ENCODE measurements around the gene GTPBP10. TPM values are rescaled to one million over a fixed set of nuclear protein-coding genes. Genes with fewer than 3 reads are reported as not detected.

GTPBP10 gene
- total and polyA plus RNA-seq, 7 donors: 17.2 to 28.5 (median 19.5) TPM

- Histone ChIP-seq H3K36me3 (ENCODE audit: insufficient read depth in 1 of 2, low read depth in 1 of 2) (peaks cover 13 to 56% of the 10 kb centered on the region in 2 donors), H3K27me3 (ENCODE audit: insufficient read depth in 3 of 3, low read length in 2 of 3) (no peaks in the 10 kb centered on the region), H3K4me3 (no peak overlapping the region), H3K9me3 (no peaks in the 10 kb centered on the region), H3K27ac (no peak overlapping the region), H3K4me1 (peaks cover 48% of the 10 kb centered on the region)
- no peak for ATAC-seq
- intact Hi-C loops (cut with DNase I): no loop called here
- DNase-seq: no peak
- TF ChIP-seq CTCF (IDR thresholded peaks at IDR 0.05): no peak
- WGBS, 3 donors: 57 to 81% (median 58%) methylated on average over 1 of the region's 1 CpG
Measured at GRCh38 chr7:90407484-90407821, 60.9 kb downstream of the GTPBP10 start.

GRCh38 chr7:90408142-90408541 is 61.6 kb downstream of the GTPBP10 start:
- Histone ChIP-seq H3K27ac (no peak overlapping the region), H3K36me3 (ENCODE audit: insufficient read depth in 1 of 2, low read depth in 1 of 2) (peaks cover 15 to 62% of the 10 kb centered on the region in 2 donors), H3K4me3 (no peak overlapping the region), H3K4me1 (peaks cover 51% of the 10 kb centered on the region), H3K9me3 (no peaks in the 10 kb centered on the region), H3K27me3 (ENCODE audit: insufficient read depth in 3 of 3, low read length in 2 of 3) (no peaks in the 10 kb centered on the region)
- no peak for TF ChIP-seq CTCF (IDR thresholded peaks at IDR 0.05)
- DNase-seq: no peak
- ATAC-seq: no peak
- intact Hi-C loops (cut with DNase I): no loop called here
- WGBS, 3 donors: 93 to 97% (median 95%) methylated on average over 1 of the region's 1 CpG

GRCh38 chr7:90409667-90410066 is 63.2 kb downstream of the GTPBP10 start:
- intact Hi-C loops (cut with DNase I): no loop called here
- Histone ChIP-seq H3K9me3 (no peaks in the 10 kb centered on the region), H3K27me3 (ENCODE audit: insufficient read depth in 3 of 3, low read length in 2 of 3) (no peaks in the 10 kb centered on the region), H3K4me3 (no peak overlapping the region), H3K4me1 (peaks cover 47% of the 10 kb centered on the region), H3K27ac (peak overlapping the region; percentile 13), H3K36me3 (ENCODE audit: insufficient read depth in 1 of 2, low read depth in 1 of 2) (peaks cover 18 to 78% of the 10 kb centered on the region in 2 donors)
- ATAC-seq (no peak), DNase-seq (no peak)
- no peak for TF ChIP-seq CTCF (IDR thresholded peaks at IDR 0.05)
- 75 to 86% (median 79%) methylated on average over 3 of the region's 3 CpGs for WGBS, 3 donors

- DNase-seq (no peak), ATAC-seq (peak in 2 of 4 donors; percentile 43 to 69)
- H3K4me3 ChIP-seq: no peak overlapping the region
- no peaks in the 10 kb centered on the region for H3K9me3 ChIP-seq
- peak overlapping the region; percentile 62 for H3K27ac ChIP-seq
- H3K4me1 ChIP-seq: peaks cover 28% of the 10 kb centered on the region
- peaks cover 17 to 67% of the 10 kb centered on the region in 2 donors for H3K36me3 ChIP-seq (ENCODE audit: insufficient read depth in 1 of 2, low read depth in 1 of 2)
- H3K27me3 ChIP-seq (ENCODE audit: insufficient read depth in 3 of 3, low read length in 2 of 3): no peaks in the 10 kb centered on the region
- WGBS, 3 donors: 30 to 77% (median 56%) methylated on average over 2 of the region's 2 CpGs
- intact Hi-C loops (cut with DNase I): no loop called here
- no peak for TF ChIP-seq CTCF (IDR thresholded peaks at IDR 0.05)
Measured at GRCh38 chr7:90411510-90411909, 65.0 kb downstream of the GTPBP10 start.

- H3K27ac ChIP-seq: no peak overlapping the region
- peaks cover 26% of the 10 kb centered on the region for H3K4me1 ChIP-seq
- no peaks in the 10 kb centered on the region for H3K27me3 ChIP-seq (ENCODE audit: insufficient read depth in 3 of 3, low read length in 2 of 3)
- intact Hi-C loops (cut with DNase I): no loop called here
- WGBS, 3 donors: 85 to 87% (median 86%) methylated on average over 11 of the region's 11 CpGs
- no peaks in the 10 kb centered on the region for H3K9me3 ChIP-seq
- TF ChIP-seq CTCF (IDR thresholded peaks at IDR 0.05): peak; percentile 44
- peaks cover 13 to 60% of the 10 kb centered on the region in 2 donors for H3K36me3 ChIP-seq (ENCODE audit: insufficient read depth in 1 of 2, low read depth in 1 of 2)
- H3K4me3 ChIP-seq: no peak overlapping the region
- ATAC-seq: peak; percentile 78 to 92 (median 88)
- peak; percentile 39 to 70 for DNase-seq
Measured at GRCh38 chr7:90412458-90413184, 66.1 kb downstream of the GTPBP10 start.

All from psoas muscle (tissue), 8 donors.